ENCODE data around the gene TAGLN.

Gene TAGLN

DNA sequence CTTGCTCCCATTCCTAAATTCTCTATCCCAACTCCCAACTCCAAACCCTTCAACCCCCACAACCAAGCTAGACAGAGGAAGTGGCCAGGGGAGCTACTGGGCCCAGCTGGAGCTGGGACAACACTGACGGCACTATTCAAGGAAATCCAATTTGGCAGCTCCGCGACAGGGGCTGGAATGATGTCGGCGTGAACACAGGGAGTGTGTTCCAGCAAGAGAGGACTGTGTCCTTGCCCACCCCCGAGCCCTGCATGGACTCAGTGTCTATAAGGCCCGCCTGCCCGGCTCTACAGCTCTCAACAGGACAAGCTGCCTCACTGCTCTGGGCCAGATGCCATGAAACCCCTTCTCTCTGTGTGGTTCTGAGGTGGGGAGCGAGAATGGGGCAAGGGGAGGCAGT, 21.4 kb downstream of the TAGLN start:
- Histone ChIP-seq H3K27ac (ENCODE audit: insufficient read depth in 1 of 2, low read depth in 1 of 2, low read length in 2 of 2, poor library complexity in 1 of 2, severe bottlenecking in 2 of 2) (no peak overlapping the region), H3K36me3 (ENCODE audit: control insufficient read depth in 4 of 4, insufficient read depth in 4 of 4, low read length in 3 of 4) (peaks cover 2 to 86% (median 69%) of the 10 kb centered on the region in 4 experiments), H3K27me3 (replicated peaks in 2 of 5; ENCODE audit: control insufficient read depth in 4 of 5, insufficient read depth in 5 of 5, low read length in 4 of 5) (no peaks in the 10 kb centered on the region), H3K9me3 (ENCODE audit: control extremely low read depth in 1 of 5, control insufficient read depth in 4 of 5, insufficient read depth in 2 of 5, low read depth in 1 of 5, low read length in 4 of 5) (no peaks in the 10 kb centered on the region), H3K4me1 (ENCODE audit: control extremely low read depth in 1 of 4, control insufficient read depth in 4 of 4, insufficient read depth in 4 of 4, low read length in 3 of 4) (no peaks in the 10 kb centered on the region), H3K4me3 (ENCODE audit: control insufficient read depth in 1 of 7, extremely low read depth in 1 of 7, insufficient read depth in 4 of 7, low read depth in 2 of 7, low read length in 6 of 7) (no peak overlapping the region)
- ChIA-PET CTCF (interaction anchor here (0.9 to 2.0 kb wide), 8 partner anchors 9 to 71 kb away, joined by 3 to 9 read pairs (median 3); partner anchors contain the start of gene PCSK7), POLR2A (interaction anchor here (0.6 to 0.9 kb wide), 2 partner anchors 11 to 391 kb away, joined by 3 read pairs; partner anchors contain the start of genes APOC3 and PCSK7)
- DNase-seq, result no peak
- WGBS (ENCODE audit: insufficient coverage), result 96% methylated on average over 8 of the region's 9 CpGs

DNA sequence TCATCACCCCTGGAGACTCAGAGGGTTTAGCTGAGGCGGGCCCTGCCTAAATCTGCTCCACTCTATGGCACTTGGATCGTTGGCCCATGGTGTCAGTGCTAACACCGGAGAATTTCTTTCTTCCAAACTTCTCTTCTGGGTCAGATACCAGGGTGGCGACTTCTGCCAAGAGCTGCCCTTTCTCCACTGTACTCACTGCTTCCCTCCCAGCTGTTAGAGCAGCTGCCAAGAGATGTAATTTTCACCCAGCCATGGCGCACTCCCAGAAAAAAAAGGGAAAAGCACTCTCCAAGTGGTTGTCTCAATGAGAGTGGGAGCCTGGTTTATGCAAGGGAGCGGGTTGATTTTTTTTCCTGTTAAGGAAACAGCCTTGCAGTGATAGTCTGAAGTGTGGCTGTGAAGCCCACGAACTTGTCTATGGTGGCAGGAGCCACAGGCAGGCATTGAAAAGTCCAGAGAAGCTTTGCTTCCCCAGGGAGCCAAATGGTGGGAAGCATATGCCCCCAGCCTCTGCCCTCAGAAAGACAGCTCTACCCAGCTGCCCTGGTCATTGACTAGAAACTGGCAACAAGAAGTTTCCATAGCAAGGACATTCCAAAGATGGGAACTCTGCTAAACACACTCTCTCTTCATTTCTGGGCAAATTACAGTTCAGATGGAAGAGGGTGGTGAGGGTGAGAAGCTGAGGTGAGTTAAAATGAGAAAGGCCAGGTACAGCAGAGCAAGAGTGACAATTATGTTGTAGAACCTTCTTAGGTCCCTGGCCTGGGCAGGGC, 22.0 kb downstream of the TAGLN start:
- ChIA-PET POLR2A (interaction anchor here (0.9 kb wide), 1 partner anchor 10 kb away, joined by 3 read pairs; the partner anchor contains the start of gene PCSK7), CTCF (interaction anchor here (0.9 to 2.0 kb wide), 9 partner anchors 8 to 430 kb away, joined by 3 to 9 read pairs (median 3); partner anchors contain the start of gene PCSK7)
- Histone ChIP-seq H3K27me3 (replicated peaks in 2 of 5; ENCODE audit: control insufficient read depth in 4 of 5, insufficient read depth in 5 of 5, low read length in 4 of 5) (no peaks in the 10 kb centered on the region), H3K9me3 (ENCODE audit: control extremely low read depth in 1 of 5, control insufficient read depth in 4 of 5, insufficient read depth in 2 of 5, low read depth in 1 of 5, low read length in 4 of 5) (no peaks in the 10 kb centered on the region), H3K36me3 (ENCODE audit: control insufficient read depth in 4 of 4, insufficient read depth in 4 of 4, low read length in 3 of 4) (peaks cover 2 to 84% (median 67%) of the 10 kb centered on the region in 4 experiments), H3K4me3 (ENCODE audit: control insufficient read depth in 1 of 7, extremely low read depth in 1 of 7, insufficient read depth in 4 of 7, low read depth in 2 of 7, low read length in 6 of 7) (no peak overlapping the region), H3K27ac (ENCODE audit: insufficient read depth in 1 of 2, low read depth in 1 of 2, low read length in 2 of 2, poor library complexity in 1 of 2, severe bottlenecking in 2 of 2) (no peak overlapping the region), H3K4me1 (ENCODE audit: control extremely low read depth in 1 of 4, control insufficient read depth in 4 of 4, insufficient read depth in 4 of 4, low read length in 3 of 4) (no peaks in the 10 kb centered on the region)
- 98% methylated on average over 6 of the region's 7 CpGs for WGBS (ENCODE audit: insufficient coverage)
- no peak for DNase-seq

DNA sequence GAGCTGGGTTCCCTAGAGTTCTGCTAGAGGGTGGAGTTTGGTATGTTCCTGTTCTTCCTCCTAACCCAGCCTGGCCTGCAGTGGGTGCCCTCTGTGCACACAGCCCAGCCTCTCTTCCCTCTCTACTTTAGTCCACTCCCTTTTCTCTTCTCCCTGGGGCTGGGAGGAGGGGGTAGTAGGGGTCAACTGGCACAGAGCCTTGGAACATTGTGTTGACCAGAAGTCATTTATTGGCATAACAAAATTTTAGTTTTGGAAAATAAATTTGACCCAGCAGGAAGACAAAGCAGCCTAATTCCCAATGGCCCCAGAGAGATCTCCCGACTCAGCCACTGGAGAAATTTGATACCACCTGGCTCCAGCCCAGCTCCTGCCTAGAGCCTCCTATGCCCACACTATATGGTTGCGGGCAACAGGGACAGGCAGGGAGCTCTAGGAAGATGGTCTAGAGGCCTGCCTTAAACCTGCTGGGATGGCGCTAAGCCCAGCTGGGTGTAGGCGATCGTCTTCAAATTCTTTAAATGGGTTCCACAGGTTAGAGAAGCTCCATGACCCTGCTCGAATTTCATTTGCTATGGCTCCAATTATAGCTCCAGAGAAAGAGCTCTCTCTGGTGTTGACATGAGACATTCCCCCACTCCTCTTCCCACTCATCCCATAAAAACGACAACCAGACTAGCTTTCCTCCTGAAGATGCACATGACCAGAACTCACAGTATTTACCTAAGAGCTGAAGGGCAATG, 22.8 kb downstream of the TAGLN start:
- POLR2A ChIA-PET, result no interaction called here
- no peak overlapping the region for H3K4me3 ChIP-seq (ENCODE audit: control insufficient read depth in 1 of 7, extremely low read depth in 1 of 7, insufficient read depth in 4 of 7, low read depth in 2 of 7, low read length in 6 of 7)
- CTCF ChIA-PET, result interaction anchor here (1.1 to 11.2 kb wide), 5 partner anchors 8 to 431 kb away, joined by 3 to 100 read pairs (median 4); partner anchors contain the start of genes PAFAH1B2, PCSK7 and SIDT2
- H3K4me1 ChIP-seq (ENCODE audit: control extremely low read depth in 1 of 4, control insufficient read depth in 4 of 4, insufficient read depth in 4 of 4, low read length in 3 of 4), result no peaks in the 10 kb centered on the region
- 94% methylated on average over 7 of the region's 7 CpGs for WGBS (ENCODE audit: insufficient coverage)
- no peak for DNase-seq
- peaks cover 3 to 84% (median 66%) of the 10 kb centered on the region in 4 experiments for H3K36me3 ChIP-seq (ENCODE audit: control insufficient read depth in 4 of 4, insufficient read depth in 4 of 4, low read length in 3 of 4)
- H3K27me3 ChIP-seq (replicated peaks in 2 of 5; ENCODE audit: control insufficient read depth in 4 of 5, insufficient read depth in 5 of 5, low read length in 4 of 5), result no peaks in the 10 kb centered on the region
- H3K27ac ChIP-seq (ENCODE audit: insufficient read depth in 1 of 2, low read depth in 1 of 2, low read length in 2 of 2, poor library complexity in 1 of 2, severe bottlenecking in 2 of 2), result no peak overlapping the region
- H3K9me3 ChIP-seq (ENCODE audit: control extremely low read depth in 1 of 5, control insufficient read depth in 4 of 5, insufficient read depth in 2 of 5, low read depth in 1 of 5, low read length in 4 of 5), result no peaks in the 10 kb centered on the region

DNA sequence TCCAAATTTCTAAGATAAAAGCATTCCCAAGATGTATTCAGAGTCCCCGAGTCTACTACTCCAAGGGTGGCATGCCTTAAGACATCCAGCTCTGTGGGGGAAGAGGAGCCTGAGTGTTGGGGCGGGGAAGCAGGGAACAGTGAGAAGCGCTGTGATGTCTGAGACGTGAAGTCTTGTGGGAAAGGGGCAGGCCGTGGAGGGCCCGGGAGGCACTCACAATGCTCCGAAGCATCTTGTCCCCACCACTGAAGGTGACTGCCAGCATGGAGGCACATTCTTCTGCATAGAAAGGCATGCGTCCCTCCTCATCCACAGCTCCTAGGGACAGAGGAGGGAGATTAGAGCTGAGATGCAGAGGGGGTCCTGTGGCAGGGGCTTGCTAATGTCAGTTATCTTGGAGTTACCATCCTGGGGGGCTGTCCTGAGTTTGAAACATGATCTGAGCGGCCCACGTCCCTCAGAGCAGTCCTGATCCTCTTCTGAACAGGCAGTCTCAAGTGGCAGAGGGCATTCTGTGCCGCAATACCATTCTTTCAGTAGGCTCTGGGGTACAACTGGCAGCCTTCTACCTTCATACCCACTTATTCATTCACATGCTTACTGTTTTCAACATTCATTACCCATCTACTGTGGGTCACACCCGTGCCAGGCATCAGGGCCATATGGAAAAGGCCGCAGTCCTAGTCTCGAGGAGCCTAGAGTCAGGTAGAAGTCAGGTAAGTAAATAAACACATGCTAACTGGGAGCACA, 24.0 kb downstream of the TAGLN start:
- no peak overlapping the region for H3K4me3 ChIP-seq (ENCODE audit: control insufficient read depth in 1 of 7, extremely low read depth in 1 of 7, insufficient read depth in 4 of 7, low read depth in 2 of 7, low read length in 6 of 7)
- over 99% methylated on average over 13 of the region's 14 CpGs for WGBS (ENCODE audit: insufficient coverage)
- ChIA-PET POLR2A (no interaction called here), CTCF (interaction anchor here (1.1 to 11.2 kb wide), 3 partner anchors 44 to 79 kb away, joined by 3 to 100 read pairs (median 3); partner anchors contain the start of genes PAFAH1B2 and SIDT2)
- H3K27ac ChIP-seq (ENCODE audit: insufficient read depth in 1 of 2, low read depth in 1 of 2, low read length in 2 of 2, poor library complexity in 1 of 2, severe bottlenecking in 2 of 2), result no peak overlapping the region
- H3K9me3 ChIP-seq (ENCODE audit: control extremely low read depth in 1 of 5, control insufficient read depth in 4 of 5, insufficient read depth in 2 of 5, low read depth in 1 of 5, low read length in 4 of 5), result no peaks in the 10 kb centered on the region
- H3K4me1 ChIP-seq (ENCODE audit: control extremely low read depth in 1 of 4, control insufficient read depth in 4 of 4, insufficient read depth in 4 of 4, low read length in 3 of 4), result no peaks in the 10 kb centered on the region
- H3K27me3 ChIP-seq (replicated peaks in 2 of 5; ENCODE audit: control insufficient read depth in 4 of 5, insufficient read depth in 5 of 5, low read length in 4 of 5), result no peaks in the 10 kb centered on the region
- H3K36me3 ChIP-seq (ENCODE audit: control insufficient read depth in 4 of 4, insufficient read depth in 4 of 4, low read length in 3 of 4), result peaks cover 4 to 83% (median 59%) of the 10 kb centered on the region in 4 experiments
- no peak for DNase-seq

DNA sequence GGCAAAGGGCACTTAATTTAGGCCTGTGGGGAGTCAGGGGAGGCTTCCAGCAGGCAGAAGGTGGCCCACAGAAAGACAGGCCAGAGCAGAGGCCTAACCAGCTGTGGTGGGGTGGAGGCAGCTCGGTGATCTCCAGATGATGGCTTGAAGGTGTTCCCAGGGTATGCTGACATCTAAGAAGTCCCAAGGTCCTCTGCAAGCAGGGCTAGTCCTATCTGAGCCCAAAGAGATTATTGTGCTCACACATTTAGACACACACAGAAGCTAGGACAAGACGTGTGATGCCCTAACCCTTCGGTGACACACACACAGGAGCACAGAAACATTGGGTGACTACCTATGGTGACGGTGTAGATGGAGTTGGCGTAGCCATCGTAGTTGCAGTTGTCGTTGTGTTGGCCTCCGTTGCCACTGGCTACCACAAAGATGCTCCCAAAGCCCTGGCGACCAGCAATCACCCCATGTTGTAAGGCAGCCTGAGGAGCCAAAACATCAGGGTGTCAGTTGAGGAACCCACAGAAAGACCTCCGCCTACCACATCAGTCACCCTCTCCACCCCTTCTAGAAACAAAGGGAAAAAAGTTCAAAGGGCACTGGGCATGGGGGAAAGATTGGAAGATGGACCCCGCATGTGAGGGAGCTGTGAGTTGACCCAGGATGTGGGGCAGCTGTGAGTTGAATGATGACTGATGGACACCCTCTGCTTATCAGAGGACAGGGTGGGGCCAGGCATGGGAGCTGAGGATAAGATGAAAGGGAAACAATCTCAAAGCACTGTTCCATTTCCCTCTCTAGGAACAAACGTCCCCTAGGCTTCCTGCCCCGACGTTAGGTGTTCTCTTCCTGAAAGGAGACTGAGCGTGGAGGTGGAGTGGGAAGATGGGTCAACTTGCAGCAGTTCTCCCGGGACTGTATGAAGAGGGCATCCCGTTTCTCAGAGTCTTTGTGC, 24.8 kb downstream of the TAGLN start:
- no peaks in the 10 kb centered on the region for H3K4me1 ChIP-seq (ENCODE audit: control extremely low read depth in 1 of 4, control insufficient read depth in 4 of 4, insufficient read depth in 4 of 4, low read length in 3 of 4)
- POLR2A ChIA-PET, result no interaction called here
- peaks cover 8 to 80% (median 57%) of the 10 kb centered on the region in 4 experiments for H3K36me3 ChIP-seq (ENCODE audit: control insufficient read depth in 4 of 4, insufficient read depth in 4 of 4, low read length in 3 of 4)

More for the DNA sequence above, 24.8 kb downstream of the TAGLN start:
- Histone ChIP-seq H3K9me3 (ENCODE audit: control extremely low read depth in 1 of 5, control insufficient read depth in 4 of 5, insufficient read depth in 2 of 5, low read depth in 1 of 5, low read length in 4 of 5) (no peaks in the 10 kb centered on the region), H3K27ac (ENCODE audit: insufficient read depth in 1 of 2, low read depth in 1 of 2, low read length in 2 of 2, poor library complexity in 1 of 2, severe bottlenecking in 2 of 2) (no peak overlapping the region), H3K4me3 (ENCODE audit: control insufficient read depth in 1 of 7, extremely low read depth in 1 of 7, insufficient read depth in 4 of 7, low read depth in 2 of 7, low read length in 6 of 7) (no peak overlapping the region), H3K27me3 (replicated peaks in 2 of 5; ENCODE audit: control insufficient read depth in 4 of 5, insufficient read depth in 5 of 5, low read length in 4 of 5) (no peaks in the 10 kb centered on the region)
- 92% methylated on average over 11 of the region's 17 CpGs for WGBS (ENCODE audit: insufficient coverage)
- no peak for DNase-seq
- CTCF ChIA-PET, result interaction anchor here (1.1 to 11.2 kb wide), 4 partner anchors 30 to 118 kb away, joined by 3 to 100 read pairs (median 3); partner anchors contain the start of gene SIDT2
